ENCODE results near the gene FCRLB. TPM values are rescaled to one million over a fixed set of nuclear protein-coding genes. Genes with fewer than 3 reads are reported as not detected.

Gene FCRLB
- total and polyA plus RNA-seq, 2 donors (not counting 1 experiment from before 2014, with no cell fraction given), result 3.8 to 6.4 TPM

GRCh38 chr1:161726473-161727255, 5.3 kb downstream of the FCRLB start:
- Histone ChIP-seq H3K79me2 (ENCODE audit: control insufficient read depth, insufficient read depth, low read length) (no peaks in the 10 kb centered on the region), H3K27ac (ENCODE audit: low read length in 2 of 2) (peak overlapping the region; percentile 62 to 73), H3K4me3 (ENCODE audit: control extremely low read depth in 1 of 5, extremely low read depth in 1 of 5, insufficient read depth in 1 of 5, low read depth in 2 of 5, low read length in 4 of 5) (peak overlapping the region; percentile 64 to 88 (median 85)), H3K27me3 (replicated peaks in 1 of 4; ENCODE audit: control extremely low read depth in 1 of 4, control insufficient read depth in 3 of 4, insufficient read depth in 4 of 4, low read length in 3 of 4) (peaks cover 0 to 7% (median 0%) of the 10 kb centered on the region in 4 experiments), H4K20me1 (ENCODE audit: control insufficient read depth, insufficient read depth, low read length, poor library complexity, severe bottlenecking) (no peaks in the 10 kb centered on the region), H3K9ac (ENCODE audit: low read length) (peak overlapping the region; percentile 83), H3K4me2 (replicated peaks; ENCODE audit: low read depth, low read length, poor library complexity, severe bottlenecking) (peak overlapping the region; percentile 97), H3K9me3 (ENCODE audit: control extremely low read depth in 1 of 3, control insufficient read depth in 2 of 3, insufficient read depth in 1 of 3, low read length in 2 of 3) (no peaks in the 10 kb centered on the region), H3K36me3 (replicated peaks in 1 of 2; ENCODE audit: control extremely low read depth in 1 of 2, control insufficient read depth in 1 of 2, extremely low read depth in 1 of 2, insufficient read depth in 2 of 2, low read length in 1 of 2) (no peaks in the 10 kb centered on the region), H3K4me1 (ENCODE audit: control insufficient read depth in 2 of 2, insufficient read depth in 2 of 2, low read length in 2 of 2) (peaks cover 21 to 34% of the 10 kb centered on the region in 2 donors), H2AFZ (ENCODE audit: insufficient read depth, low read depth, low read length, poor library complexity, severe bottlenecking) (peak overlapping the region; percentile 93)
- intact Hi-C loops (cut with micrococcal nuclease), result loop anchor here (1.0 to 5.0 kb wide), 4 partner anchors 8 to 44 kb away; partner anchors contain the start of gene FCRLA
- Mint-ChIP-seq H3K4me3 (peak overlapping the region; percentile 100), H3K4me1 (peaks cover 50% of the 10 kb centered on the region), H3K9me3 (ENCODE audit: insufficient read depth) (no peaks in the 10 kb centered on the region), H3K27ac (peak overlapping the region; percentile 97), H3K27me3 (no peaks in the 10 kb centered on the region)
- peak; percentile 81 for DNase-seq
- CTCF ChIA-PET, result interaction anchor here (0.8 to 8.6 kb wide), 11 partner anchors 11 to 950 kb away, joined by 3 to 142 read pairs (median 3); partner anchors contain the start of genes DUSP12 and FCRLA
- peak; percentile 72 for ATAC-seq (ENCODE audit: low read depth)
- POLR2A ChIA-PET, result interaction anchor here (0.6 to 4.1 kb wide), 11 partner anchors 9 to 512 kb away, joined by 3 to 82 read pairs (median 6); partner anchors contain the start of genes DUSP12, FCGR2A and FCRLA
- under 1% methylated on average over 71 of the region's 83 CpGs for WGBS (ENCODE audit: insufficient coverage)
- TF ChIP-seq EZH2 (IDR thresholded peaks at IDR 0.05; ENCODE audit: borderline replicate concordance, insufficient read depth, low read depth, low read length, poor library complexity, severe bottlenecking) (no peak), CTCF (IDR thresholded peaks at IDR 0.05) (peak; percentile 0)

Data from B cell (primary cell).